ENCODE results near the gene RSPH1.

The RSPH1 gene

DNA sequence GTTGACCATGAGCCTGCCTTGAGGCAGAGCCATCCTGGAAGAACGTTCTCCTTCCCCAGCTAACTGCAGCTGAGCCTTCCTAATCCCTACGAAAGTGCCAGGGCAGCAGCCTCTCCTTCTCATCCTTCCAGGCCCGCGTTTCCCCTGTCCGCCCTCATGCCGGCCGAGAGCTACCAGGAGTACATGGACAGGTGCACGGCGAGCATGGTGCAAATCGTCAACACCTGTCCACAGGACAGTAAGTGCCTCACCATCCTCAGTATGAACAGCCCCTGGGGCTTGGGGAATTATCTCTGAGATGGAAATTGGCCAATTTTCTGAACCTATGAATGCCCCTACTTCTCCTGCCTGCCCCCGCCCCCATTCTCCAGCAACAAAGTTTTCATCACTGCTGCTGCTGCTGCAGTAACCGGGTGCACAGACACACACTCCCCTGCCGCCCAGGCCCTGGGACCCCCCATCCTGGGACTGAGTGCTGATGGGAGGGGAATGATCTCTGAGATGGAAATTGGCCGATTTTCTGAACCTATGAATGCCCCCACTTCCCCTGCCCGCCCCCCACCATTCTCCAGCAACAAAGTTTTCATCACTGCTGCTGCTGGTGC lies 52.7 kb downstream of the RSPH1 start:
- DNase-seq: no peak

- DNase-seq: no peak
Measured at GRCh38 chr21:42441963-42442362, 54.1 kb downstream of the RSPH1 start.

- DNase-seq: no peak
Measured at GRCh38 chr21:42440187-42440792, 55.7 kb downstream of the RSPH1 start.

GRCh38 chr21:42439284-42440186 lies 56.5 kb downstream of the RSPH1 start:
- DNase-seq: no peak

DNA sequence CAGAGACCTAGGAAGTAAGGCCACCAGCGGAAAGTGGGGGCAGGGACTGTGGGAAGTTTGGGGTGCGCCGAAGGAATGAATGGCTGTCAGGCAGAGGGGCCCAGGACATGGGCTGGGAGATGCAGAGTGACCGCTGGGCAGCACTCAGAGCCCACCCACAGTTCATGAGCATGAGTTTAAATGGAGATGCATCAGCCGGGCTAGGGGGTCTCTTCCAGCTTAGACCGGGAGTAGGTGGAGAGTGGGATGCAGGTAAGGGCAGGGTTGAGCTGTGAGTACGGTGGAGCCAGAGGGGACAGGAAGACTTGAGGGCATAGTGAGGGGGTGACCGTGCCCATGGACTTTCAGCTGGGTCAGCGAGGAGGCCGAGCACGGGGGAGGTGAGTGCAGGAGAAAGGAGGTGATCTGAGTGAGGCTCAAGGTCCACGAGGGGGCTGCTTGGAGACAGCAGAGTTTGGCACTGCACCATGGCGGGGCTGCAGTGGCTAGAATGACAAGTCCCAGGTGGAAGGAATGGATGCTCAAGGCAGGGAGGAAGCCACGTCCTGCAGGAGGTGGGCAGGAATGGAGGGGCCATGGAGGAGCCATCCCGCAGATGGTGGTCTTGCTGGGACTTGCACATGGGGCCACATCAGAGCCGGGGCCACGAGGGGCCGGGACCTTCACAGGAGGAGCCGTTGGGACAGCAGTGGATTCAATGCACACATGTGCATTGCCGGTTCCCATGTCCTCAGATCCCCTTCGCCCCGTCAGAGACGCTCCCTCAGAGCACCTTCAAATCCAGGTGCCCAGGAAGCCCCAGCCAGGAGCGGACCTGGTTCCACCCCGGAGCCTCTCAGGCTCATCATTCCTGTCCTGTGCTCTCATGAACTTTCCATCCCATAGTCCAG lies 57.5 kb downstream of the RSPH1 start:
- no peak for DNase-seq

GRCh38 chr21:42437786-42438185 lies 58.2 kb downstream of the RSPH1 start:
- no peak for DNase-seq

DNA sequence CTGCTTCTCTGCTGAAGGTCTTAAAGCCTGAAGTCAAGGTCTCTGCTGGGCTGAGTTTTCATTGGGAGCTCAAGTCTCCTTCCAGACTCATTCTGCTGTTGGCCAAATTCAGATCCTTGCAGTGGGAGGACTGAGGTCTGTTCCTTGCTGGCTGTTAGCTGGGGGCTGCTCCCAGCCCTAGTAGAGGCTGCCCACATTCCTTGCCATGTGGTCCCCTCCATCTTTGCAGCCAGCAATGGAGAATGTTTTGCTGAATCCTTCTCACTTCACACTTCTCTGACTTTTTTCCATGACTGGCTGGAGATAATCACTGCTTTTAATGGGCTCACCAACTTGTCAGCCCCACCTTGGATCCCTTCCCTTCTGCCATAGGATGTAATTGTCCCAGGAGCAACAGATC lies 59.1 kb downstream of the RSPH1 start:
- DNase-seq: no peak

- no peak for DNase-seq
Measured at GRCh38 chr21:42435833-42436232, 60.2 kb downstream of the RSPH1 start.

- no peak for DNase-seq
Measured at GRCh38 chr21:42435401-42435800, 60.6 kb downstream of the RSPH1 start.

- DNase-seq: no peak
Measured at GRCh38 chr21:42434884-42435283, 61.1 kb downstream of the RSPH1 start.

DNA sequence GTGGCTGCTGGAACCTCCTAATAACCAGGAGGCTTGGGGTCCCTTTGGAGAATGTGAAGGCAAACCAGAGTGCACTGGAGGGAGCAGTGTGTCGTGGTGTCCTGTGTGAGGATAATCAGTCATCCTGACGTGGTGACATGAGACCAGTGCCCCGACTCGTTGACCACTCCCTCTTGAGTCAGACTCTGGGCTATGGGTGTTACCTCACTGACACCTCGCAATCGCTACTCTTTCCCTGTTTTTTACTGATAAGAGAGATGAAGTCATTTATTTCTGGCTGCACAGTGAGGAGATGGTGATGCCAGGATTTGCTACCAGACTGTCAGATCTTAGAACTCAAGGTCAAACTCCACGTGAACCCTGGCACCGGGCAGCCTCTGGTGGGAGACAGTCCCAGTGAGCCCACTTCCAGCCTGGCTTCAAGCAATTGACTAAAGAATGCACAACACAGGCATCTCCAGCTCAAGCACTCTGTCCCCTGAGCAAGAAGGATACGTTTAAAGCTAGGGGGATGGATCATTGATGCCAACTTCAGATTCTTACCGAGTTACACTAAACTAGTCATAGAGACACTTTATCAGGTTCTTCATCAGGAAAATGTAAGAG lies 62.0 kb downstream of the RSPH1 start:
- peak; percentile 24 for DNase-seq

- DNase-seq: no peak
Measured at GRCh38 chr21:42432695-42433094, 63.3 kb downstream of the RSPH1 start.

DNA sequence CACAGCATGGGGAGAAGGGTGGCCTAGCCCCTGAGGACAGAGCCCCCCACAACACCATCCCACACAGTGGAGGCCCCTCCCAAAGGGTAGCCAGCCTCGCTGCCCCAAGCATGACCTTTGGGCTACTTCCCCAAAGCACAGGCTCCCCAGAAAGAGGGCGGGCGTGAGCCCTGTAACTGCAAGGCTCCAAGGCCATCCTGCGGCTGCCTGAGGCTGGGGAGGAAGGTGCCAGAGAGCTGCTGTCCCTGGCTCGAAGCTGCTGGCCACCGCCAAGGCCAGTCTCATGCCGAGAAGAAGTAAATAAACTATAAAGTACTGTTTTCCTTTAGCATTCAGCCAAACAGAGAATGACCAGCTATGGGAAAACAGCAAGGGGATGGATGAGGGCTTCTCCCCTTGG lies 64.8 kb downstream of the RSPH1 start:
- no peak for DNase-seq

DNA sequence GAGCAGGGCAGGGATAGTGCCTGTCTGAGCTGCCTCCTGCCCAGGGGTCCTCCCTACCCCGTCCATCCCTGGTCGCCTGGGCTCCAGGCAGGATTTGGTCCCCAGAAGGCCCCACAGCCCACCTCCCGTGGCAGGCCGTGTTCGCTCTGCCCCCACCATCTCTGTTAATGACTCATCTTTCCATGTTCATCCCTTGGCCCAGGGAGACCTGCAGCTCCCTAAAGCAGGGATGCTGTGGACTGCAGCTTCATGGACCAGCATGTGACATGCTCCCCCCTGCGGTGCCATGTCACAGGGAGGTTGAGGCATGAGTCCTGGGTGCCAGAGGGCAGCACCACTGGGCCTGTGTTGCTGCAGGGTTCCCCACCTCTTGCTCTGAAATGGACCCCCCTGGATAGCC lies 65.5 kb downstream of the RSPH1 start:
- no peak for DNase-seq

DNA sequence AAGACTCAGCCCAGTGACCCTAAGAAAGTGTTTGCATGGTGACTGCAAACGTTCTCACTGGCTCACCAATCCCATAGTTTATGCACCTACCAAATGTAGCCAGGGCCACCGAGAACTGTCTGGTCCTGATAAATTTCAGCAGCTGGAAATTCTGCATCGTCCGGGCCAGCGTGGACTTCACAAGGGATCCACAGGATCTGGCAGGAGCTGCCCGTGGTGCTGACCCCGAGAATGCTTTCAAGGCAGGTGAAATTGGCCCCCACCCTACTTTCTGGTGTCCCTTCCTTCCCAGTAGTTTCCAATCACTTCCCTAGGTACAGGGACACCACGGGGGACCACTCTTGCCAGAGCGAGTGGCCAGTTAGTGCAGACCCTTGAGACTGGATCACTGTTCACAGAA lies 66.2 kb downstream of the RSPH1 start:
- DNase-seq: no peak

- no peak for DNase-seq
Measured at GRCh38 chr21:42429021-42429420, 67.0 kb downstream of the RSPH1 start.

- no peak for DNase-seq
Measured at GRCh38 chr21:42427809-42428419, 68.1 kb downstream of the RSPH1 start.

- no peak for DNase-seq
Measured at GRCh38 chr21:42426876-42427480, 69.0 kb downstream of the RSPH1 start.

- no peak for DNase-seq
Measured at GRCh38 chr21:42426424-42426823, 69.6 kb downstream of the RSPH1 start.

- DNase-seq: no peak
Measured at GRCh38 chr21:42425591-42425990, 70.4 kb downstream of the RSPH1 start.

- peak; percentile 72 for DNase-seq
Measured at GRCh38 chr21:42424914-42425541, 71.0 kb downstream of the RSPH1 start.
